A673 (cell line): ENCODE measurements around the gene UXS1. TPM values are rescaled to one million over a fixed set of nuclear protein-coding genes. Genes with fewer than 3 reads are reported as not detected.

Experiments
- BruUV-seq: library from RNA; stranded (reverse); fragments of 400-500 nt; replicated peaks from 2 replicates; lab custom pipeline; 2021; lab: Mats Ljungman, UMichigan
- CTCF ChIA-PET: fragments of 300-600 bp; sonication (Branson Sonifier 250); formaldehyde crosslinking; loops from one replicate; lab custom pipeline; 2022; ENCODE audit warnings: antibody characterized with exemption; lab: Charles Lee
- POLR2A ChIA-PET: fragments of 300-600 bp; sonication (Branson Sonifier 250); formaldehyde crosslinking; loops from one replicate; lab custom pipeline; 2022; ENCODE audit warnings: antibody characterized with exemption; ENCODE audit not compliant: low non-redundant PET; lab: Charles Lee
- DNase-seq: peaks from one replicate; pipeline ENCODE4 v3.0.0-alpha.2; 2015; ENCODE audit warnings: low spot score
- H3K27ac ChIP-seq: fragments of 200-600 bp; sonication (generic); 2 replicates; pipeline ENCODE4 v1.5.1; 2016; ENCODE audit warnings: mixed run types, low read depth, mild to moderate bottlenecking, mixed read lengths, antibody characterized with exemption, low read length; ENCODE audit not compliant: poor library complexity, severe bottlenecking
- H3K27me3 ChIP-seq: fragments of 200-600 bp; sonication (generic); replicated peaks from 2 replicates; pipeline ENCODE4 v1.6.1; 2017; ENCODE audit warnings: mixed run types, low read depth, mild to moderate bottlenecking, mixed read lengths, antibody characterized with exemption, low read length; ENCODE audit not compliant: insufficient read depth, poor library complexity
- H3K36me3 ChIP-seq: fragments of 200-600 bp; sonication (generic); 2 replicates; pipeline ENCODE4 v1.6.1; 2016; ENCODE audit warnings: mixed run types, mild to moderate bottlenecking, mixed read lengths, antibody characterized with exemption, low read length; ENCODE audit not compliant: insufficient read depth, poor library complexity, severe bottlenecking
- H3K4me1 ChIP-seq: fragments of 200-600 bp; sonication (generic); 2 replicates; pipeline ENCODE4 v1.6.1; 2017; ENCODE audit warnings: mixed run types, mild to moderate bottlenecking, mixed read lengths, antibody characterized with exemption, low read length; ENCODE audit not compliant: insufficient read depth, poor library complexity, severe bottlenecking
- H3K4me3 ChIP-seq: fragments of 200-600 bp; sonication (generic); 2 replicates; pipeline ENCODE4 v1.5.1; 2016; ENCODE audit warnings: low read depth, mixed run types, mild to moderate bottlenecking, mixed read lengths, low read length; ENCODE audit not compliant: poor library complexity, severe bottlenecking
- H3K9me3 ChIP-seq: fragments of 200-600 bp; sonication (generic); 2 replicates; pipeline ENCODE4 v1.6.1; 2016; ENCODE audit warnings: mixed run types, low read depth, mild to moderate bottlenecking, mixed read lengths, antibody characterized with exemption, low read length; ENCODE audit not compliant: poor library complexity, severe bottlenecking
- CTCF ChIP-seq: fragments of 300-800, 200-600 bp; sonication (generic); conservative IDR thresholded peaks from 2 replicates; pipeline ENCODE4 v1.5.1; 2017; ENCODE audit warnings: low read depth, mild to moderate bottlenecking, antibody characterized with exemption, low read length, moderate library complexity, mixed read lengths
- EZH2 ChIP-seq: fragments of 200-600 bp; sonication (generic); IDR thresholded peaks from 2 replicates; pipeline ENCODE4 v1.6.1; 2017; ENCODE audit warnings: borderline replicate concordance, low read depth, mild to moderate bottlenecking, mixed read lengths, antibody characterized with exemption, low read length; ENCODE audit not compliant: poor library complexity, severe bottlenecking
- intact Hi-C: fragments of 100-400 bp; cut with micrococcal nuclease; formaldehyde crosslinking; loops from one replicate; pipeline ENCODE4 v1.10.0; 2022; ENCODE audit not compliant: unreplicated experiment
- total RNA-seq: library from RNA; stranded (reverse); gene quantifications from 2 replicates; pipeline ENCODE4 v1.2.3, GENCODE V29; 2021

The UXS1 gene
- total RNA-seq, 1 experiment from 2014 or later: 48.6 TPM

- DNase-seq: no peak
- ChIA-PET CTCF (no interaction called here), POLR2A (no interaction called here)
- BruUV-seq: no TSS peak
- Histone ChIP-seq H3K27ac (no peak overlapping the region), H3K27me3 (no peaks in the 10 kb centered on the region), H3K9me3 (no peaks in the 10 kb centered on the region), H3K36me3 (no peaks in the 10 kb centered on the region), H3K4me3 (no peak overlapping the region), H3K4me1 (no peaks in the 10 kb centered on the region)
- intact Hi-C loops: no loop called here
- no peak for TF ChIP-seq EZH2
- TF ChIP-seq CTCF: no peak
These were observed 78.4 kb downstream of the UXS1 start for GRCh38 chr2:106115665-106116064.

GRCh38 chr2:106115250-106115649, 78.9 kb downstream of the UXS1 start:
- no TSS peak for BruUV-seq
- Histone ChIP-seq H3K27me3 (no peaks in the 10 kb centered on the region), H3K4me3 (no peak overlapping the region), H3K4me1 (no peaks in the 10 kb centered on the region), H3K9me3 (no peaks in the 10 kb centered on the region), H3K27ac (no peak overlapping the region), H3K36me3 (no peaks in the 10 kb centered on the region)
- TF ChIP-seq EZH2: no peak
- TF ChIP-seq CTCF: no peak
- ChIA-PET CTCF (no interaction called here), POLR2A (no interaction called here)
- DNase-seq: no peak
- intact Hi-C loops: no loop called here

- Histone ChIP-seq H3K27ac (no peak overlapping the region), H3K36me3 (no peaks in the 10 kb centered on the region), H3K4me3 (no peak overlapping the region), H3K4me1 (no peaks in the 10 kb centered on the region), H3K9me3 (no peaks in the 10 kb centered on the region), H3K27me3 (no peaks in the 10 kb centered on the region)
- BruUV-seq: no TSS peak
- ChIA-PET POLR2A (no interaction called here), CTCF (no interaction called here)
- intact Hi-C loops: no loop called here
- TF ChIP-seq CTCF: no peak
- DNase-seq: no peak
These were observed 79.9 kb downstream of the UXS1 start for GRCh38 chr2:106114166-106114565.
